Prostate gland (tissue), 2 donors: ENCODE measurements around the gene BAHD1. TPM values are rescaled to one million over a fixed set of nuclear protein-coding genes. Genes with fewer than 3 reads are reported as not detected.

Experiments used
- DNase-seq: peaks from one replicate; pipeline ENCODE4 v3.0.0-alpha.2; 2019; ENCODE audit warnings: low spot score
- H3K27ac ChIP-seq, 2 donors: fragments of 200-600 bp; sonication (generic); 2 replicates each; pipeline ENCODE4 v1.5.1; 2017 to 2019
- H3K27me3 ChIP-seq: fragments of 200-600 bp; sonication (generic); replicated peaks from 2 replicates; pipeline ENCODE4 v1.5.1; 2019; ENCODE audit not compliant: insufficient read depth
- H3K36me3 ChIP-seq, 2 donors: fragments of 200-600 bp; sonication (generic); 1 replicate in 1 of 2; 2 replicates in 1 of 2; pipeline versions ENCODE4 v1.5.1 to v1.8.1; 2017 to 2019
- H3K4me1 ChIP-seq: fragments of 200-600 bp; sonication (generic); replicated peaks from 2 replicates; pipeline ENCODE4 v1.5.1; 2019
- H3K4me3 ChIP-seq, 2 donors: fragments of 200-600 bp; sonication (generic); 2 replicates each; pipeline ENCODE4 v1.5.1; 2017 to 2019
- H3K9me3 ChIP-seq: fragments of 200-600 bp; sonication (generic); 2 replicates; pipeline ENCODE4 v1.5.1; 2017
- POLR2A ChIP-seq: fragments of 450-650 bp; IDR thresholded peaks from one replicate; pipeline ENCODE4 v1.6.1; 2016; ENCODE audit warnings: antibody characterized with exemption, mild to moderate bottlenecking
- POLR2AphosphoS5 ChIP-seq: sonication (generic); formaldehyde crosslinking; IDR thresholded peaks from one replicate; pipeline ENCODE4 v1.6.1; 2017; ENCODE audit warnings: antibody characterized with exemption
- WGBS: methylation state at CpG from one replicate; pipeline ENCODE4 v1.1.5; 2018; 5-methylcytosine and 5-hydroxymethylcytosine counted together
- intact Hi-C: fragments of 100-400 bp; cut with DNase I; formaldehyde crosslinking; loops from one replicate; pipeline ENCODE4 v1.14.2; 2022
- total RNA-seq, 2 donors: library from RNA; depleted of rRNA; stranded (reverse); fragments of >200 nt; gene quantifications; one replicate each; pipeline ENCODE4 v1.1.0, GENCODE V29; 2016
- TF ChIP-seq, protein P1 (sequence below), 4 experiments: fragments of 200-600 bp in 2 of 4; fragments of 450-650 bp in 2 of 4; sonication (generic) in 2 of 4; IDR thresholded peaks; 1 replicate in 3 of 4; 2 replicates in 1 of 4; pipeline ENCODE4 v1.5.1; 2016 to 2019; ENCODE audit warnings: antibody characterized with exemption in 4 of 4, mild to moderate bottlenecking in 2 of 4, moderate library complexity in 2 of 4

The BAHD1 gene
- total RNA-seq, 2 donors from 2014 or later = 17.0 to 39.4 TPM

DNA sequence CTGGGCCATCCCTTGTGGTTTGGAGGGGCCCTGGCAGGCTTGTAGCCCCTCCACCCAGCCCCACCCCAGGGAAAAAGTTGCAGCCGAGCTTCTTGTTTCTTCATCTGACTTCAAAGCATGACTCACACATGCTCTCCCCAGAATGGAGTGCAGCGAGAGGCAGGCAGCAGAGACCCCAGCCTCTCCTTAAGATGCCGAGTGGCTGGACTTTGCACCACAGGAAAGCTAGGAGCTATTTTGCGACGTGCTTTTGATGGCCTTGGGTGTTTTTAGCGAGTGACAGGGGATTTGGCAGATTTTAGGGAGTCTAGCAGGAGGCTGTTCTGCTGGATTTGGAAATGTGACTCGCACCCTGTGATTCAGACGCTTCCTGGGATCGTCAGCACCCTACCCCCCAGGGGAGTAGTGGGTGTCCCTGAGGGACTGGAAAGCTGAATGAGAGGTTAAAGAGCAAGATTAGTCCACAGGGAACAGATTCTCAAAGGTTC is 14.2 kb downstream of the BAHD1 start:
- Histone ChIP-seq H3K27me3 (no peaks in the 10 kb centered on the region), H3K27ac (no peak overlapping the region), H3K4me3 (no peak overlapping the region), H3K4me1 (no peaks in the 10 kb centered on the region), H3K36me3 (no peaks in the 10 kb centered on the region), H3K9me3 (no peaks in the 10 kb centered on the region)
- no peak for DNase-seq
- intact Hi-C loops = no loop called here
- TF ChIP-seq POLR2AphosphoS5 (no peak), POLR2A (no peak)
- TF ChIP-seq, protein P1, sequence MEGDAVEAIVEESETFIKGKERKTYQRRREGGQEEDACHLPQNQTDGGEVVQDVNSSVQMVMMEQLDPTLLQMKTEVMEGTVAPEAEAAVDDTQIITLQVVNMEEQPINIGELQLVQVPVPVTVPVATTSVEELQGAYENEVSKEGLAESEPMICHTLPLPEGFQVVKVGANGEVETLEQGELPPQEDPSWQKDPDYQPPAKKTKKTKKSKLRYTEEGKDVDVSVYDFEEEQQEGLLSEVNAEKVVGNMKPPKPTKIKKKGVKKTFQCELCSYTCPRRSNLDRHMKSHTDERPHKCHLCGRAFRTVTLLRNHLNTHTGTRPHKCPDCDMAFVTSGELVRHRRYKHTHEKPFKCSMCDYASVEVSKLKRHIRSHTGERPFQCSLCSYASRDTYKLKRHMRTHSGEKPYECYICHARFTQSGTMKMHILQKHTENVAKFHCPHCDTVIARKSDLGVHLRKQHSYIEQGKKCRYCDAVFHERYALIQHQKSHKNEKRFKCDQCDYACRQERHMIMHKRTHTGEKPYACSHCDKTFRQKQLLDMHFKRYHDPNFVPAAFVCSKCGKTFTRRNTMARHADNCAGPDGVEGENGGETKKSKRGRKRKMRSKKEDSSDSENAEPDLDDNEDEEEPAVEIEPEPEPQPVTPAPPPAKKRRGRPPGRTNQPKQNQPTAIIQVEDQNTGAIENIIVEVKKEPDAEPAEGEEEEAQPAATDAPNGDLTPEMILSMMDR (IDR thresholded peaks at IDR 0.05) = no peak
- WGBS = 46% methylated on average over 9 of the region's 9 CpGs

- Histone ChIP-seq H3K9me3 (no peaks in the 10 kb centered on the region), H3K27me3 (no peaks in the 10 kb centered on the region), H3K4me3 (no peak overlapping the region), H3K36me3 (no peaks in the 10 kb centered on the region), H3K27ac (no peak overlapping the region), H3K4me1 (no peaks in the 10 kb centered on the region)
- peak; percentile 60 for DNase-seq
- intact Hi-C loops = no loop called here
- 43% methylated on average over 7 of the region's 7 CpGs for WGBS
- TF ChIP-seq POLR2AphosphoS5 (peak; percentile 9), POLR2A (no peak)
These were observed 15.6 kb downstream of the BAHD1 start for GRCh38 chr15:40456299-40456712.

- Histone ChIP-seq H3K36me3 (no peaks in the 10 kb centered on the region), H3K27ac (no peak overlapping the region), H3K9me3 (no peaks in the 10 kb centered on the region), H3K4me1 (no peaks in the 10 kb centered on the region), H3K27me3 (no peaks in the 10 kb centered on the region), H3K4me3 (no peak overlapping the region)
- no peak for DNase-seq
- intact Hi-C loops = no loop called here
- TF ChIP-seq POLR2AphosphoS5 = no peak
- WGBS = 55% methylated on average over 4 of the region's 4 CpGs
These were observed 16.0 kb downstream of the BAHD1 start for GRCh38 chr15:40456738-40457137.

DNA sequence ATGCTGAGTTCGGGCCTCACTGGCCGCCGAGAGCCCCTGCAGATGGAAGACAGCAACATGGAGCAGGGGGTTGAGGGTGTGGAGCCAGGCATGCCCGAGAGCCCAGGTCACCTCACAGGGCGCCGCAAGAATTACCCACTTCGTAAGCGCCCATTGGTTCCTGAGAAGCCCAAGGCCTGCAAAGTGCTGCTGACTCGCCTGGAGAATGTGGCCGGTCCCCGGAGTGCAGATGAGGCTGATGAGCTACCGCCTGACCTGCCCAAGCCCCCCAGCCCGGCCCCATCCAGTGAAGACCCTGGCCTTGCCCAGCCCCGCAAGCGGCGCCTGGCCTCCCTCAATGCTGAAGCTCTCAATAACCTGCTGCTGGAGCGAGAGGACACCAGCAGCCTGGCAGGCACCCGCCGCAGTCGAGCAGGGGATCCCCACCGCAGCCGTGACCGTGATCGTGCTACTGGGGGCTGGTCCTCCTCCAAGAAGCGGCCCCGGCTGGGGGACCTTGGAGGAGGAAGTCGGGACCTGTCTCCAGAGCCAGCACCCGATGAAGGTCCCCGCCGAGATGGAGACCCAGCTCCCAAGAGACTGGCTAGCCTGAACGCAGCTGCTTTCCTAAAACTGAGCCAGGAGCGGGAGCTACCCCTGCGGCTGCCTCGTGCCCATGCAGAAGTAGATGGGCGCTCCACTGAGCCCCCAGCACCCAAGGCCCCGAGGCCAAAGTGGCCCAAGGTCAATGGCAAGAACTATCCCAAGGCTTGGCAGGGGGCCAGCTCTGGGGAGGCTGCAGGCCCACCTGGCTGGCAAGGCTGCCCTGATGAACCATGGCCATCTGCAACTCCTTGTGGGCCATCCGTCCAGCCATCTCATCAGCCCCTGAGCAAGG is 18.0 kb downstream of the BAHD1 start:
- Histone ChIP-seq H3K4me3 (no peak overlapping the region), H3K36me3 (no peaks in the 10 kb centered on the region), H3K4me1 (no peaks in the 10 kb centered on the region), H3K27me3 (no peaks in the 10 kb centered on the region), H3K9me3 (no peaks in the 10 kb centered on the region), H3K27ac (no peak overlapping the region)
- 97% methylated on average over 24 of the region's 37 CpGs for WGBS
- no peak for DNase-seq
- no peak for TF ChIP-seq POLR2A
- intact Hi-C loops = no loop called here

DNA sequence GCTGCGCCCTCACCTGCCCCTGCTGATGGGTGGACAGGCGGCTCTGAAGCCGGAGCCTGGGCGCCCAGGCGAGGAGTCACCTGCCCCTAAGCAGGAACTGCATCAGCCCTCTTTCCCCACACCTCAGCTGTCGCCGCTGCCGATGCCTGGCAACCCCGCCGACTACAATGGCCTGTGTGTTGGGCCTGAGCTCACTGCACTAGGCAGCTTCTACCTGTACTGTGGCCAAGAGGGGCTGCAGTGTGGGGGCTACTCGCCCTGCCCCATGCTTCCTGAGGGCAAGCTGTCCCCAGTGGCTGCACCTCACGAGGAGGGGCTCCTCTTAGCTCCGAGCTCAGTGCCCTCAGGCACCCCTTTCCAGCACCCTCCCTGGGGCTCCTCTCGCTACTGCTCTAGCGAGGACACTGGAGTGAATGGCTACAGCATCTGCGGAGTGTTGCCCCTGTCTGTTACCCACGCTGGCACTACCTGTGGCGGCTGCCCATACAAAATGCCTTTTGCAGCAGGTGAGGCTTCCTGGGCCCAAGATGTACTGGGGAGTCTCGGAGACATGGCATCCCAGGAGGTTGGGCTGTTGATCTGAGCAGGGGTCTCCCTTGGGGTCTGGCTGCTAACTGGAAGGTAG is 18.8 kb downstream of the BAHD1 start:
- Histone ChIP-seq H3K36me3 (no peaks in the 10 kb centered on the region), H3K27ac (no peak overlapping the region), H3K4me3 (no peak overlapping the region), H3K9me3 (no peaks in the 10 kb centered on the region), H3K27me3 (no peaks in the 10 kb centered on the region), H3K4me1 (no peaks in the 10 kb centered on the region)
- over 99% methylated on average over 19 of the region's 19 CpGs for WGBS
- no peak for TF ChIP-seq POLR2AphosphoS5
- no peak for TF ChIP-seq POLR2A
- TF ChIP-seq, protein P1 (IDR thresholded peaks at IDR 0.05) = no peak
- intact Hi-C loops = no loop called here
- no peak for DNase-seq

- H3K27ac ChIP-seq = no peak overlapping the region
- H3K4me1 ChIP-seq = no peaks in the 10 kb centered on the region
- H3K4me3 ChIP-seq = no peak overlapping the region
- H3K36me3 ChIP-seq = no peaks in the 10 kb centered on the region
- TF ChIP-seq, protein P1 (IDR thresholded peaks at IDR 0.05) = no peak
- TF ChIP-seq POLR2AphosphoS5 (no peak), POLR2A (no peak)
- intact Hi-C loops = no loop called here
- H3K9me3 ChIP-seq = no peaks in the 10 kb centered on the region
- WGBS = 78% methylated on average over 2 of the region's 2 CpGs
- H3K27me3 ChIP-seq = no peaks in the 10 kb centered on the region
- DNase-seq = no peak
These were observed 19.7 kb downstream of the BAHD1 start for GRCh38 chr15:40460404-40460803.
